Measurements from ENCODE around the gene ARHGEF7. TPM values are rescaled to one million over a fixed set of nuclear protein-coding genes. Genes with fewer than 3 reads are reported as not detected.

ARHGEF7 gene
- total RNA-seq, 1 experiment from 2014 or later: 46.2 TPM

GRCh38 chr13:111253365-111253872 is 138.3 kb downstream of the ARHGEF7 start:
- POLR2A ChIA-PET: no interaction called here

More at GRCh38 chr13:111253365-111253872, 138.3 kb downstream of the ARHGEF7 start:
- Histone ChIP-seq H3K79me2 (ENCODE audit: insufficient read depth, low read length) (peaks cover 23% of the 10 kb centered on the region; the same call in 1 of the 2 replicates), H4K20me1 (ENCODE audit: insufficient read depth) (no peaks in the 10 kb centered on the region), H3K9me2 (ENCODE audit: insufficient read depth) (no peaks in the 10 kb centered on the region), H3K4me1 (ENCODE audit: control insufficient read depth in 1 of 2, insufficient read depth in 2 of 2, low read length in 2 of 2) (no peaks in the 10 kb centered on the region), H3K36me3 (ENCODE audit: control insufficient read depth in 1 of 2, insufficient read depth in 2 of 2, low read length in 2 of 2) (peaks cover 0 to 10% of the 10 kb centered on the region in 2 experiments; a peak in 1 of 4 replicates), H3K4me2 (ENCODE audit: low read length) (no peak overlapping the region), H2AFZ (ENCODE audit: low read depth, low read length, poor library complexity, severe bottlenecking) (no peak overlapping the region), H3K9me3 (ENCODE audit: control insufficient read depth in 1 of 2, insufficient read depth in 1 of 2, low read depth in 1 of 2, low read length in 2 of 2) (no peaks in the 10 kb centered on the region), H3K4me3 (replicated peaks in 1 of 2; ENCODE audit: low read depth in 1 of 2, low read length in 2 of 2) (no peak overlapping the region), H3K27ac (ENCODE audit: low read depth, low read length) (no peak overlapping the region), H3K27me3 (ENCODE audit: insufficient read depth, low read length) (no peaks in the 10 kb centered on the region), H3K9ac (ENCODE audit: low read length) (no peak overlapping the region)
- intact Hi-C loops (cut with micrococcal nuclease): loop anchor here (10.0 kb wide), 1 partner anchor 61 kb away; no protein-coding TSS in a partner anchor
- TF ChIP-seq CEBPB (IDR thresholded peaks at IDR 0.05; ENCODE audit: low read depth) (no peak), EZH2 (IDR thresholded peaks at IDR 0.05) (no peak), CTCF (IDR thresholded peaks at IDR 0.05 in 2 of 3, conservative IDR thresholded peaks at IDR 0.05 in 1 of 3; ENCODE audit: borderline replicate concordance in 1 of 3, insufficient read depth in 1 of 3, low read depth in 2 of 3, low read length in 2 of 3) (no peak), CBX3 (IDR thresholded peaks at IDR 0.05; ENCODE audit: low read depth) (no peak), RAD21 (IDR thresholded peaks at IDR 0.05; ENCODE audit: low read depth) (no peak), POLR2A (IDR thresholded peaks at IDR 0.05; ENCODE audit: borderline replicate concordance, extremely low read depth, insufficient read depth, insufficient read length) (no peak), SRF (IDR thresholded peaks at IDR 0.05; ENCODE audit: low read depth) (no peak), EZH2phosphoT487 (IDR thresholded peaks at IDR 0.05; ENCODE audit: borderline replicate concordance) (no peak), SIN3A (IDR thresholded peaks at IDR 0.05; ENCODE audit: low read depth) (no peak), ZNF274 (IDR thresholded peaks at IDR 0.05; ENCODE audit: low read depth, low read length) (no peak), JUND (IDR thresholded peaks at IDR 0.05) (no peak)
- ChIA-PET RAD21 (ENCODE audit: low non-redundant PET in 1 of 2, low total read pairs in 2 of 2, uncharacterized antibody in 2 of 2, unreplicated experiment in 2 of 2) (no interaction called here), CTCF (no interaction called here)
- DNase-seq (ENCODE audit: low read depth, low spot score) (no peak), ATAC-seq (no peak)
- no TSS peak for BruUV-seq (replicated peaks)
